Hematopoietic multipotent progenitor cell treated with erythropoietin and hydrocortisone succinate and interleukin-3 and kit ligand, for 8 days (in vitro differentiated cells): ENCODE data around the gene CCNF.
A peak's percentile ranks its signal among the peaks of the same experiment; 100 is the strongest.

Experiments
- DNase-seq: peaks from one replicate; pipeline ENCODE4 v3.0.0-alpha.2; 2015

CCNF gene

DNA sequence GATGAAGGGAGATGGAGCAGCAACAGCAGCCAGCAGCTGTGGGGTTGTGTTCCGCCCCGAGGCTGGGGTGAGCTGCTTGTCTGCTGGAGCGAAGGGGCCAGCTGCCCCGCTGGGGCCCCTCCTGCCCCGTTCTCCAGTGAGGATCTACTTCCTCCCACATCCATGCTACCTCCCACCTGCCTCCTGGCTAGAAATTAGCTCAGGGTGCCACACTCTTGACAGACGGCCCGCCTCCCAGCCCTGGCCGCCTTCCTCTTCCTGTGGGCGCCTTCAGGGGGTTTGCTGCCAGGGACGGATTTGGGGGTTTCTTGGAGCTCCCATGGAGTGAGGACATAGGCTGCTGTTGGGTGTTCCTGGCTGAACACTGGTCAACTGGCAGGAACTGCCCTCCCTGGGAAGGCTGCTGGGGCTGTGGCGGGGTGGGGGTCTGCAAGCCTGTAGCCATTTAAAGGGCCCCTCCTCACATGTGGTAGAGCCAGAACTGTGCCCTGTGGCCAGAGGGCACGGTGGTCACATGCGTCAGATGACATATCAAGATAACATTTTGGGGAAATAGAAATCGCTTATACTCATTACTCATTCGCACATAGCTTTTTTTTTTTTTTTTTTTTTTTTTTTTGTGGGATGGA lies 58.8 kb downstream of the CCNF start:
- peak; percentile 50 for DNase-seq

DNA sequence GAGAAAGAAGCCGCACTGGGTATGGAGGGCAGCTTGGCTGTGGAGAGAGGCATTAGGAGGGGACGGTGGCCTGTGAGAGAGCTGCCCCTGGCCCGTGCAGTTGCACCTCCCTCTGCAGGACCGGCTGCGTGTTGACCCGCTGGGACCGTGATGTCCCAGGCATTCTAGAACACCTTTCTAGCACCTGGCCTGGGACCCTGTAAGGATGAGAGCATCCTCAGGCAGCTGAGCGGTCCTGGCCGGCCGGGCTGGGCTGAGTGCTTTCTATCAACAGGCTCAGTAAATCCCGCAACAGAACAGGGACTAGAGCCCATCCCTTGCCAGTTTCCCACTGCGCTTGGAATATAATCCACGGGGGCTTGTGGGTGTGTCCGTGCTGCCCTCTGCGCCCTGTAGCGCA lies 60.3 kb downstream of the CCNF start:
- DNase-seq: no peak

DNA sequence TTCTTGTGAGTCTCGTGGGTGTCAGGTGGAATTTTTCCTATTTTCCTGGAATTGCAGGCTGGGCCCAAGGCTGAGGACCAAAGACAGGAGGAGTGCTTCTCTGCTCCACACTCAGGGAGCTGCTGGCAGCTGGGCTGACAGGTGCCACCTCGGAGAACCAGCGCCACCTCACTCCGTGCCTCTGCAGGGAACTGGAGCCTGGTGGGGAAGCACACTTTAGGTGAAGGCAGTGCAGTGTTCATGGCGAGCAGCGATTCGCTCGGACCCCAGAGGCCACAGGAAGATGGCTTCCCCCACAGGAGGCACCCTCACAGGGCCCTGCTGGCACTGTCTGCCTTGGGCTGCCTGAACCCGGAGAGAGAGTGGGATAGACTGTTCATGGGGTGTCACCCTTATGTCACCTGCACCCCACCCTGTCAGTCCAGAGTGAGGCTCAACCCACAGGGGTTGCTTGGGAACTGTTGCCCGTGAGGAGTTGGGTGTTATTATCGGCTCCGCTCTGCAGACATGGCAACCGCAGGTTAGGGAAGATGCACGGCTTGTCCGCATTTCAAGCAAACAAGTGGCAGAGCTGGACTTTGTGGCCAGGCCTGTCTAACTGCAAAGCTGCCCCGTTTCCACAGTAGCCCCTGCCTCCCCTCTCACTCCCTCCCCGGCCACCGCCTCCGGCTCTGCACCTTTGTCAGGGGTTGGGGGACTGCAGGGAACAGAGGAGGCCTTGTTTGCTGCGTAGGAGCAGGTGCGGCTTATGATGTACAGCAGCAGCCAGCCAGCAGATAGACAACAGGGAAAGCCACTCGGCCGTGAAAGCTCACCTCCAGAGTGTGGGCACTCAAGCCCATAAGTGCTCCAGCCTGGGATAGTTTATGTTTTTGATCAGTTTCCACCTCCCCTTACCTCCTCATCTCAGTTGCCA lies 61.2 kb downstream of the CCNF start:
- DNase-seq: no peak

DNA sequence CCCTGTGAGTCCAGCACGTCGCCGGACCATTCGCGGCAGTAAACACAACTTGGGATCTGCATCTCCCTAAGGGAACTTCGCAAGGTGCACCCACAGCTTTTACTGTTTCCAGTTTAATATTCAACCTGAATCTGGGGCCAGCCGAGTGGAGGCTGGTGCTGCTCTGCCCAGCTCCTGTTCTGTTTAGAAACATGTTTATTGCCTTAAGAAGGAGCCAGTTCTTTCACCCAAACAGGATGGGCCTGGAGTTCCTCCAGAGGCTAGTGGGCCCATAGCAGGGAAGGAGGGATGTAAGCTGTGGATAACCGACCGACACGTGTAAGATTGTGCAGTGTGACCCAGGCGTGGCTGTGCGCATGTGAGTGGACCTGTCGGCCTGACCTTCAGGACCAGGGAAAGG lies 63.0 kb downstream of the CCNF start:
- DNase-seq: no peak

DNA sequence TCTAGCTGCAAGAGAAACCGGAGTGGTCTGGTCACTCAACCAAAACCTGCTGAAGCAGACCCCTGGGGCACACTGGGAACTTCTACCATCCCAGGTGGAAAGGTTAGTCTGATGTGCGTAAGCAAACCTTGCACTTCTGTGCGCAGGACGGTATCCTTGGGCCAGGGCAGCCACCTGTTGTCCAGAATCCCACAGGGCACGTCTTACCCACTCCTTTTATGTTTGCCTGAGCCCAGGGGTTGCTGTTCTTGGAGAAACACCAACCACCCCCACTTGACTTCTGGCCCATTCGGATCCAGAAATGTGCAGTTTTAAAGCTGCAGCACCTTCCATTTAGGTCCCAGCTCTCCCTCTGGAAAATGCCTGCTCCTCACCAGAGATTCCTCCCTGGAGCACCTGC lies 64.4 kb downstream of the CCNF start:
- no peak for DNase-seq

DNA sequence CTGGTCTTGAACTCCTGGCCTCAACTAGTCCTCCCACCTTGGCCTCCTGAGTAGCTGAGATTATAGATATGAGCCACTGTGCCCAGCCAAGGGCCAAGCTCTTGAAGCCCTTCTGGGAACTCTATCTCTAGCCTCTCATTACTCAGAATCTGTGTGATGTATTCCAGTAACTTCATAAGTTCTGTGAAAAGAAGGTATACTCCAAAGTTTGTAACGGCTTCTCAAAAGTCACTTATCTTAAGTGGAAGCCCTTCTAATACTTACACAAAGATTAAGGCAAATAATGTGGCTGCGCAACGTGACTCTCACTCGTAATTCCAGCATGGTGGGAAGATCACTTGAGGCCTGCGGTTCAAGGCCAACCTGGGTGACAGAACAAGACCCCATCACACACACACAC lies 65.4 kb downstream of the CCNF start:
- peak; percentile 74 for DNase-seq

DNA sequence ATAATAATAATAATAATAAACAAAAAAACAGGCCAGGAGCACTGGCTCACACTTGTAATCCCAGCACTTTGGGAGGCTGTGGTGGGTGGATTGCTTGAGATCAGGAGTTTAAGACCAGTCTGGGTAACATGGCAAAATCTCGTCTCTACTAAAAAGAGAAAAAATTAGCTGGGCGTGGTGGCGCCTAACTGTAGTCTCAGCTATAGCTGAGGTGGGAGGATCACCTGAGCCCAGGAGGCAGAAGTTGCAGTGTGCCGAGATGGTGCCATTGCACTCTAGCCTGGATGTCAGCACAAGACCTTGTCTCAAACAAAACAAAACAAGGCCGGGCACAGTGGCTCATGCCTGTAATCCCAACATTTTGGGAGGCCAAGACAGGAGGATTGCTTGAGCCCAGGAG lies 65.8 kb downstream of the CCNF start:
- DNase-seq: no peak

DNA sequence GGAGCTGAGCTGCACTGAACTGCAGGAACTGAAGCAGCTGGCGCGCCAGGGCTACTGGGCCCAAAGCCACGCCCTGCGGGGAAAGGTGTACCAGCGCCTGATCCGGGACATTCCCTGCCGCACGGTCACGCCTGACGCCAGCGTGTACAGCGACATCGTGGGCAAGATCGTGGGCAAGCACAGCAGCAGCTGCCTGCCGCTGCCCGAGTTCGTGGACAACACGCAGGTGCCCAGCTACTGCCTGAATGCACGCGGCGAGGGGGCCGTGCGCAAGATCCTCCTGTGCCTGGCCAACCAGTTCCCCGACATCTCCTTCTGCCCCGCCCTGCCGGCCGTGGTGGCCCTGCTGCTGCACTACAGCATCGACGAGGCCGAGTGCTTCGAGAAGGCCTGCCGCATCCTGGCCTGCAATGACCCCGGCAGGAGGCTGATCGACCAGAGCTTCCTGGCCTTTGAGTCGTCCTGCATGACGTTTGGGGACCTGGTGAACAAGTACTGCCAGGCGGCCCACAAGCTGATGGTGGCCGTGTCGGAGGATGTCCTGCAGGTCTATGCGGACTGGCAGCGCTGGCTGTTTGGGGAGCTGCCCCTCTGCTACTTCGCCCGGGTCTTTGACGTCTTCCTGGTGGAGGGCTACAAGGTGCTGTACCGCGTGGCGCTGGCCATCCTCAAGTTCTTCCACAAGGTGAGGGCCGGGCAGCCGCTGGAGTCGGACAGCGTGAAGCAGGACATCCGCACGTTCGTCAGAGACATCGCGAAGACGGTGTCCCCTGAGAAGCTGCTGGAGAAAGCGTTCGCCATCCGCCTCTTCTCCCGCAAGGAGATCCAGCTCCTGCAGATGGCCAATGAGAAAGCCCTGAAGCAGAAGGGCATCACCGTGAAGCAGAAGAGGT lies 67.2 kb downstream of the CCNF start:
- DNase-seq: no peak

DNA sequence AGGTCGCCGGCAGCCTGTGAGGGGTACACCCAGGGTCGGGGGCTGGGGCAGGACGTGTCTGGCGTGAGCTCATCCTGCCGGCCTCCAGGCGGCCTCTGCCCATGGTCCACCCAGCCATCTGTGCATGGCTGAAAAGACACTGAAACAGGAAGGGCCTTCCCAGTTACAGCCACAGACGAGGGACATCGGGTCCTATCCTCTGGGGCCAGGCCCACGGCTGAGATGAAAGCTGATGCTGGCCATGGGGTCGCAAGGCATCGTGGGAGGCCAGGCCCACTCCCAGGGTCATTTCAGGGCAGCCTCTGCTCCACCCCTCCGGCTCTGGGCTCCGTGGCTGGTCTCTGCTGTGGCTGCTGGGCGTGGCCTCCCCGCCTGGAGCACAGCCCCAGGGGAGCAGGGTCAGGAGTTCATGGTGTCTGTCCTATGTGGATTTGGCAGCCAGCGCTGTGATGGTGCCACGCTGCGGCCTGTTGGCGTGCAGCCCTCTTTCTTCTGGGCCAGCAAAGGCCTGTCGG lies 67.9 kb downstream of the CCNF start:
- peak; percentile 47 for DNase-seq

DNA sequence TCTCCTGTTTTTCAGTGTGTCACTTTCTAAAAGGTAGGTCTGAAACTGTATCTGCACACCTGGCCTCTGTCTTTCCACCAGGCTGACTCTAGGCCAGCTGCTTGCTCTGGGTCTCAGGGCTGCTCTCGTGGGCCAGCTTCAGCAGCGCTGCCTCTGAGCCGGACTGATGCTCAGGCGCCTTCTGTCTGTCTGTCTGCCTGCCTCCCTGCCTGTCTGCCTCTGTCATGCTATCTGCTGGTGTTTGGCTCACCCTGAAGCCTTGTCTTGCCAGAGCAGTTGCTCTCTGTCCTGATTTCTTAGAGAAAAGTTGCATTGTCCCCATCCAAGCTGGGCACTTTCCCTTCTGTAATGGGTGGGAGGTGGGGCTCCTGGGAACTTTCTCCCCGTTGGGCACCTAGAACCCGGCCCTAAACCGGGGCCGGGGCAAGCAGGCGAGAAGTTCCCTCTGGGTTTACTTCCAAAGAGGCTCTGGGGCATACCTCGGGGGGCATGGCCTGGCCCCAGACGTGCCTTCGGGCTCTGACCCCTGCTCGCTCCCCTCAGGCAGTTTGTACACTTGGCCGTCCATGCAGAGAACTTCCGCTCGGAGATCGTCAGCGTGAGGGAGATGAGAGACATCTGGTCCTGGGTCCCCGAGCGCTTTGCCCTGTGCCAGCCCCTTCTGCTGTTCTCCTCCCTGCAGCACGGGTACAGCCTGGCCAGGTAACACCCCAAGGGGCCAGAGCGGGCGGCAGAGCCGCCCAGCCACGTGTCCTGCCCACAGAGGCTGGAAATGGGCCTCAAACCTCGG lies 68.6 kb downstream of the CCNF start:
- DNase-seq: no peak

DNA sequence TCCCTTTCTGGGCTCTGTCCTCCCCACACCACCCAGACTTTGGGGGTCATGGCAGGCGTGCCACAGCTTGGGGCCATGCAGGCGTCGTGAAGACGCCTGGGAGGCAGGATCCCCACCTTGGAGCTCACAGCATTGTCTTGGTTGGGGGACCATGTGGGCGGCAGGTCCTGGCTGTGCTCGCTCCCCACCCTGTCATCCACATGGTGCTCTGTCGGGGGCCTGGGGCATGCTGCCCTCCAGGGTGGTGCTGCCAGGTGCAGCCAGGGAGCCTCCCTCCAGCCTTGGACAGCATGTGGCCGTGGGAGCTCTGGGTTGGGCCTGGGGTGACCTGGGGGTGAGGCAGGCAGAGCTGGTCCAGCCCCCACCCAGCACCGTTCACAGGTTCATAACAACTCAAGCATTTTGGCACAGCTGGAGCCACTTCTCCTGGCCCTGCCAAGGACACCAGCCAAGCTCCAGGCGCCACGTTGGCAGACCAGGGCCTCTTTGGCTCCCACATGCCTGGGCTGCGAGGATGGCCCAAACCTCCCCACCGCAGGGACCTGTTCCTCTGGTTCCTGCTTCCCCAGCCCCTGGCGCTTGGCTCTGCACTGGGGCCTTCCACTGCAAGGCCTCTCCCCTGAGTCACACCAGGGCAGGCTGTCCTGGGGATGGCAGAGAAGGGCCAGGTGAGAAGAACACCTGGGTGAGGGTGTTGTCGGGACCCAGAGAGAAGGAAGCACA lies 69.4 kb downstream of the CCNF start:
- DNase-seq: no peak

DNA sequence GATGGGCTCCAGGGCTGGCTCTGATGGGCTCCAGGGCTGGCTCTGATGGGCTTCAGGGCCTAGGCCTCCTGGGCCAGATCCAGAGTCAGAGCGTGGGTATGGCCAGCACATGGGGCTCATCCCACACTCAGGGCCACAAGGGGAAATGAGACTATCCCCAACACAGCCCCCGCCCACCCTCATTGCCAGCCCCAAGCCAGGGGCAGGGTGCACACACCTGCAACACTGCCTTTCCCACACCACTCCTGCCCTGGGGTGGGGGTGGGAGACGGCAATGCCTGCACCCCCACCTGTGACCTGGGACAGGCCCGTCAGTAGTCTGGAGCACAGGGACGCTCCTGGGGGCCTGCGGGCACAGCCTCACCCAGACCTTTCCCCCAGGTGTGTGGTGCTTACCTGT lies 70.2 kb downstream of the CCNF start:
- DNase-seq: no peak

DNA sequence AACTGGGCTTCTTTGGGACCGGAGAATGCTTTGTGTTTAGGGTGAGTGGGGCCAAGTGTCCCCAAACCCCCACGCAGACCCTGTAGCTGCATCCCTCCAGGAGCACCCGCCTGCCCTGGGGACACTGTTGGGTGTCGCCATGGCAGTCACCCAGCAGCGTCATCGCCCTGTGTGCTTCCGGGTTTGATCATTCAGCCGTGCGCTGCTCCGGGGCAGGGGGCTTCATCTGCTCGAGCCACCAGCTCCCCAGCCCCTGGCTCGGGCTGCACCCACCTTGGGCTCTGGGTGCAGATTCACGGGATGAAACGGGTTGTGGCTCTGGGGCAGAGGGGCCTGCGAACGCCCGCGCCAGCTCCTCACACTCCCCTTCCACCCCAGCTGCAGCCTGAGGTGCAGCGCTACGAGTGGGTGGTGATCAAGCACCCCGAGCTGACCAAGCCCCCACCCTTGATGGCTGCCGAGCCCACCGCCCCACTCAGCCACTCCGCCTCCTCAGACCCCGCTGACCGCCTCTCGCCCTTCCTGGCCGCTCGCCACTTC lies 70.7 kb downstream of the CCNF start:
- no peak for DNase-seq

DNA sequence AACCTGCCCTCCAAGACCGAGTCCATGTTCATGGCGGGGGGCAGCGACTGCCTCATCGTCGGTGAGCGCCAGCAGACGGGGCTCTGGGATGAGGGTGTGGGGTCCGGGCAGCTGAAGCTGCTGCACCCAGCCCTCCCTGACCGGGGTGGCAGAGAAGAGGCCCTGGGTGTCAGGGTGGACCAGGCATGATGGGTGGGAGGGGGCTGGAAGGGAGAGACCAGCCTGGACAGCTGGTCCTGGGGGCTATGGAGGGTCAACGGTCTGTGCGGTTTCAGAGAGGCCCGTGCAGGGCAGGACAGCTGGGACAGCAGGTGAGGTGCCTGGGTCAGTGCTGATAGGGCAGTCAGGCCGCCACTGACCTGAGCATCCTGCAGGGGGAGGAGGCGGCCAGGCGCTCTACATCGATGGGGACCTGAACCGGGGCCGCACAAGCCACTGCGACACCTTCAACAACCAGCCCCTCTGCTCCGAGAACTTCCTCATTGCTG lies 71.2 kb downstream of the CCNF start:
- no peak for DNase-seq

DNA sequence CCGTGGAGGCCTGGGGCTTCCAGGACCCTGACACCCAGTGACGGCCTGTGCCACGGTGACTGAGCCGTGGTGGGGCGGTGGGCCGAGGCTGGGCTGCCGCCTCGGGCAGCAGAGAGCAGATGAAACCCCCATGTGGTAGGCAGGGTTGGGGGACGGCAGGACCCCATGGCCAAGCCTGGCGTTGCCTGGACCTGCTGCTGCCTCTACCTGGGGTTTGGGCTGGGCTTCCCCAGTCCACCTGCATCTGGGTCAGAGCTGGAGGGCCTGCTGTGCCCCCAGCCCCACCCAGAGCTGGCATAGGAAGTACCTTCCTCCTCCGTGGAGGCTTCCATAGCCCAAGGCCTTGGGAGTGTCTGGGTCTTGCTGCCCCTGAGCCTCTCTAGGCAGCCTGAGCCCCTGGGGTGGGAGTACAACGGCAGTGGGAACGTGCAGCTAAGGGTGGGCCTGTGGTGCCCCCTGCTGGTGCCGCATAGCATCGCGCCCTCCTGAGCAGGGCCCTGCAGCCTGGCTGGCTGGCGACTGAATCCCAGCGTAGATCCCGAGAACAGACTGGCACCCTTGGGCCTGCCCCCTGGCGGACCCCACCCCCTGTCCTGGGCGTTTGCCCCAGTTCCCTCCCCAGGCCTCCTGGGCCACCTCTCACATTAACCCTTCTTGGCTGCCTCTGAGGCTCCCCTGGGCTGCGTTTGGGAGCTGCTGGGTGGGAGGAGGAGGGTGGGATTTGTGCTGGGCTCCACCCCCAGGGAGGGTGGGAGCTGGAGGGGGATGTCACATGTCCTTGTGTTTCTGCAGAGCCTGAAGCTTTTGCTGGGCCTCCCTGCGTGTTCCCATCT lies 71.9 kb downstream of the CCNF start:
- DNase-seq: peak; percentile 78

DNA sequence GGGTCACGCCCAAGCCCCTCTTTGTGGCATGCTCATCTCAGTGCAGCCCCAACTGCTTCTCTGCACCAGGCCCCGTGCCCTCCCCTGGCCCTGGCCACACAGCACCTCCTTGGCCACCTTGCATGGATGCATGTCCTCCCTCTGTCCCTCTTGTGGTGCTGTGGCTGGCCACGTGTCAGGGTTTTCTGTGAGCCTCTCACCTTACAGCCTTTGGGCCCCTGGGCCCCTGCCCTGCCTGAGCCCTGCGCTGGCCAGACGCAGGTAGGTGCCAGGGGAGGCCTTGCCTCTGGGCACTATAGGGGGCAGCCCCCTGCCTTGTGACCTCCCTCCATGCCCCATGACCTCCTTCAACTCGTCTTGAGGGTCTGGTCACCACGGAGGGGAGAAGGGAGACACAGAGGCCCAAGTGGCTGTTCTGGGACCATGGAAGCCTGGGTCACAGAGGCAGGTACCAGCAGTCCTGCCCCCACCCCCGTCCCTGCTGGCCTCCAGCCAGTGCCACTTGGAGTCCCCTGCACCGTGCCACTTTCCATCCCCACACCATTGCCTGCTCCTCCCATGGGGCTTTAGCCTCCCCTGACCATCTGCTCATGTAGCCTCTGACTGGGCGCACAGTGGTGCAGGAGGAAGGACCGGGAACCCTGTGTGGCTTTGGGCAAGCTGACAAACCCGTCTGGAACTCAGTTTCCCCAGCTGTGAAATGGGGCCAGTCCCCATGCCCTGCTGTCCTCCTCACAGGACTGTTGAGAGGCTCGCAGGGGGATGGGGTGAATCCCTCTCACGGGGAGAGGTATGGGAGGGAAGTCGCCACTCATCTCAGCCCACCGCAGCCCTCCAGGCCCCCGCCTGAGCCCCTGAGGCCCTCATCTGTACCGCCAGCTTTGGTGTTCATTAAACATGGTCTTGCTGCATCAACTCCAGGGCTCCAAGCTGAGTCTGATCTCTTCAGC lies 73.0 kb downstream of the CCNF start:
- DNase-seq: no peak

DNA sequence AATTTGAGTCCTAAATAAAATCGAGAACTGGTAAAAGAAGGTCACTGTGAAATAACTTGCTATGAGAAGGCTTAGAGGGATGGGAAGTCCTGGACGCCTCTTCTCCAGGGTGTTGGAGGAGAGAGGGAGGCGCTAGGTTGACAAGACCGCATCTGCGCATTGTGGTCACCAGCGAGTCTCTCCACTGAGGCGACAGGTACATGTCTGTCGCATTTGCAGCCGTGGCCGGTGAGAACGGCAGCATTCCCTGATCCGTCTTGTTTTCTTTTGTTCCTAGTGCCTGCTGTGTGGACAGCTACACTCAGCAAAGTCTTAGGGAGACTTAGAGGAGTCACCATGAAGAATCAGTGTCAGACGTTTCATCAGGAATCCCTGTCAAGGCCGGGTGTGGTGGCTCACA lies 76.4 kb downstream of the CCNF start:
- no peak for DNase-seq

DNA sequence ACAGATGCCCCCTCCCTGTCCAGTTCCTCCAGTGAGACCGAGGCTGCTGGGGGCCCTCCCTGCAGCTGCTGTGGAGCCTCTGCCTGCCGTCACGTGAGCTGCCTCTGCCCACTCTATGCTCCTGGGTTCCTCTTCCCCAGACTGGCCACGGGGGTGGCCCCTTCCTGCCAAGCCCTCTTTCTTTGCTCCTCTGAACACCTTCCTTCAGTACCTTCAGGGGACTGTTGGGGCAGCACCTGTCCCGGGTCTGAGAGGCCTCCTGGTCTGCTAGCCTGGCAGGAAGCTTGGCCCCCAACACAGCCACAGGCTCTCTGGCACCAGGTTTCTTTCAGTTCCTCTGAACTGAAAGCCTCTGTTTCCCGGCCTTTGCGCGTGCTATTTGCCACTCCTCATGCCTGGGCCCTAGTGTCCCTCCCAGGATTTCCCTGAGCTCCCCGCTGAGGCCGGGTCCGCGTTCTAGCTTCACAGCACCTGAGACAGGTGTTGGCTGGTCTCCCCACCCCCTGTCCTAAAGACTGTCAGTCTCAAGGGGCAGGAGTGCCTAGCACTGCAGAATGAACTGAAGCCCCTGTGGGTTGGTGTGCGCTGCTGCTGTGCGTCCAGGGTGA lies 77.9 kb downstream of the CCNF start:
- peak; percentile 26 for DNase-seq

DNA sequence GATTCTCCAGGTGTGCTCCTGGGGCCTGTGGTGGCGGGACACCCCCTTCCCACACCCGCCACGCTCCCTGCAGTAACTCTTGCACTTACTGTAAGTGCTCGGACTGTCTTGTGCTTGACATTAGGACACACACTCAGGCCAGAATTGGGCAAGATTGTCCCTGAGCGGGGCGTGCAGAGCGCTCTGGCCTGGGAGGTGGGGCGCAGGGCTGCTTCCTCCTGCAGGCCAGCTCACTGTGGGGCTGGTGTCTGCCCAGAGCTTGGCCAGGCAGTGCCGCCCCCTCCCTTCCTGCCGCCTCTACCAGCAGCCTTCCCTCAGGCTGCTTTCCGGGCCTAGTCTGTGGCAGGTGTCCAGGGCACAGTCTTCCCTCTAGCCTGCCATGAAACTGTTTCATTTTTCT lies 78.4 kb downstream of the CCNF start:
- no peak for DNase-seq
